Breast epithelium (tissue), 3 donors: ENCODE measurements around the gene USP11.

Experiments used
- POLR2A ChIP-seq: fragments of 450-650 bp; IDR thresholded peaks from one replicate; pipeline ENCODE4 v1.6.1; 2016; ENCODE audit warnings: antibody characterized with exemption, mild to moderate bottlenecking, moderate library complexity
- TF ChIP-seq, protein P1 (sequence below), 3 donors: fragments of 450-650 bp; IDR thresholded peaks; one replicate each; pipeline ENCODE4 v1.5.1; 2016 to 2017; ENCODE audit warnings: antibody characterized with exemption in 3 of 3, mild to moderate bottlenecking in 3 of 3, moderate library complexity in 3 of 3

DNA sequence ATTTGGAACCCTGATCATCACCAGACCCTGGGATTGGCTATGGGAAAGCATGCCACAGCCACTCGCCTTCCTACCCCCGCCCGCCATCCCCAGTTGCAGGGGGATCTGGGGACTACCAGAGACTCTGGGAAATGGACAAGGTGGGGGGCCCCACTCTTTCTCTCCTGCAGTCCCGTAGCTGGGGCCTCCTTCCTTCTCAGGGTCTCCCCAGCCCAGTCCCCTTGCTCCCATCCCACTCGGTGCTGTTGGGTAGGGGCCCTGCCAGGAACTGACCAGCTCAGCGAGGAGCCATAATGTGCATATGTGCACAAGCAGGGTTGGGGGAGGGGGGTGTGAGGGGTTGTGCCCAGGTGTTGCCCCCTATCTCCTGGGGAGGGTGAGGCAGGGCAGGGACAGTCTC lies 3.4 kb upstream of the USP11 start:
- TF ChIP-seq, protein P1, sequence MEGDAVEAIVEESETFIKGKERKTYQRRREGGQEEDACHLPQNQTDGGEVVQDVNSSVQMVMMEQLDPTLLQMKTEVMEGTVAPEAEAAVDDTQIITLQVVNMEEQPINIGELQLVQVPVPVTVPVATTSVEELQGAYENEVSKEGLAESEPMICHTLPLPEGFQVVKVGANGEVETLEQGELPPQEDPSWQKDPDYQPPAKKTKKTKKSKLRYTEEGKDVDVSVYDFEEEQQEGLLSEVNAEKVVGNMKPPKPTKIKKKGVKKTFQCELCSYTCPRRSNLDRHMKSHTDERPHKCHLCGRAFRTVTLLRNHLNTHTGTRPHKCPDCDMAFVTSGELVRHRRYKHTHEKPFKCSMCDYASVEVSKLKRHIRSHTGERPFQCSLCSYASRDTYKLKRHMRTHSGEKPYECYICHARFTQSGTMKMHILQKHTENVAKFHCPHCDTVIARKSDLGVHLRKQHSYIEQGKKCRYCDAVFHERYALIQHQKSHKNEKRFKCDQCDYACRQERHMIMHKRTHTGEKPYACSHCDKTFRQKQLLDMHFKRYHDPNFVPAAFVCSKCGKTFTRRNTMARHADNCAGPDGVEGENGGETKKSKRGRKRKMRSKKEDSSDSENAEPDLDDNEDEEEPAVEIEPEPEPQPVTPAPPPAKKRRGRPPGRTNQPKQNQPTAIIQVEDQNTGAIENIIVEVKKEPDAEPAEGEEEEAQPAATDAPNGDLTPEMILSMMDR (IDR thresholded peaks at IDR 0.05) = no peak
- no peak for TF ChIP-seq POLR2A
